Lung (tissue), 12 donors: Measurements from ENCODE around the gene SCARF1. TPM values are rescaled to one million over a fixed set of nuclear protein-coding genes. Genes with fewer than 3 reads are reported as not detected.
A peak's percentile ranks its signal among the peaks of the same experiment; 100 is the strongest.

Experiments
- ATAC-seq: fragments of 200-7000 bp; cut with Tn5 transposase; one replicate; pipeline ENCODE4 v1.9.1; 2020; ENCODE audit warnings: moderate number of reproducible peaks; ENCODE audit not compliant: insufficient read depth, low FRiP score
- DNase-seq, 3 donors: peaks; one replicate each; pipeline ENCODE4 v3.0.0-alpha.2; 2013 to 2017
- H3K27ac ChIP-seq, 2 donors: one replicate each; pipeline ENCODE4 v1.5.1; 2013; ENCODE audit warnings: mild to moderate bottlenecking in 2 of 2, moderate library complexity in 2 of 2, control low read depth in 1 of 2, inconsistent platforms in 1 of 2, low read depth in 1 of 2, low read length in 1 of 2
- H3K27me3 ChIP-seq, 3 donors: one replicate each; pipeline ENCODE4 v1.5.1; 2013; ENCODE audit warnings: low read length in 2 of 3; ENCODE audit not compliant: control insufficient read depth in 3 of 3, insufficient read depth in 3 of 3
- H3K36me3 ChIP-seq, 4 donors: one replicate each; pipeline ENCODE4 v1.5.1; 2013; ENCODE audit warnings: low read length in 4 of 4, mild to moderate bottlenecking in 1 of 4, moderate library complexity in 1 of 4; ENCODE audit not compliant: control insufficient read depth in 4 of 4, insufficient read depth in 4 of 4
- H3K4me1 ChIP-seq, 5 donors: one replicate each; pipeline ENCODE4 v1.5.1; 2013; ENCODE audit warnings: low read length in 5 of 5, mild to moderate bottlenecking in 2 of 5, moderate library complexity in 1 of 5; ENCODE audit not compliant: control insufficient read depth in 5 of 5, insufficient read depth in 5 of 5
- H3K4me3 ChIP-seq: one replicate; pipeline ENCODE4 v1.5.1; 2013; ENCODE audit warnings: mild to moderate bottlenecking, control low read depth, moderate library complexity
- H3K9ac ChIP-seq, 2 donors: one replicate each; pipeline ENCODE4 v1.5.1; 2013; ENCODE audit warnings: low read length in 2 of 2, control low read depth in 1 of 2; ENCODE audit not compliant: insufficient read depth in 1 of 2
- H3K9me3 ChIP-seq, 4 donors: one replicate each; pipeline ENCODE4 v1.5.1; 2013; ENCODE audit warnings: low read length in 3 of 4, mild to moderate bottlenecking in 1 of 4, moderate library complexity in 1 of 4; ENCODE audit not compliant: control insufficient read depth in 4 of 4, insufficient read depth in 3 of 4
- WGBS, 2 donors: extraction: QIAGEN DNeasy Blood & Tissue Kit; methylation state at CpG; one replicate each; pipeline ENCODE4 v1.1.7; 2013; 5-methylcytosine and 5-hydroxymethylcytosine counted together
- polyA plus RNA-seq, 2 donors: library from polyadenylated mRNA; stranded (reverse); fragments of 200-250 nt; gene quantifications; one replicate each; pipeline ENCODE4 v1.2.1, GENCODE V29; 2013
- total RNA-seq, 2 donors: library from RNA; depleted of rRNA in 1 of 2; stranded (reverse); fragments of >200 nt in 1 of 2; gene quantifications; one replicate each; pipeline ENCODE4 v1.2.1, GENCODE V29; 2014 to 2021
- TF ChIP-seq, protein P1 (sequence below): IDR thresholded peaks from 2 replicates; pipeline ENCODE4 v1.5.1; 2012; ENCODE audit warnings: mild to moderate bottlenecking; ENCODE audit errors: control extremely low read depth, extremely low read depth
- donor health status: control.
- donor health status: control.
- donor health status: Bipolar disorder and iron deficiency.
- donor health status: healthy.
- donor health status: DM: yes; HTN: yes; CAD: no.

The SCARF1 gene
- total and polyA plus RNA-seq, 4 donors, result 17.1 to 39.7 (median 29.4) TPM

DNA sequence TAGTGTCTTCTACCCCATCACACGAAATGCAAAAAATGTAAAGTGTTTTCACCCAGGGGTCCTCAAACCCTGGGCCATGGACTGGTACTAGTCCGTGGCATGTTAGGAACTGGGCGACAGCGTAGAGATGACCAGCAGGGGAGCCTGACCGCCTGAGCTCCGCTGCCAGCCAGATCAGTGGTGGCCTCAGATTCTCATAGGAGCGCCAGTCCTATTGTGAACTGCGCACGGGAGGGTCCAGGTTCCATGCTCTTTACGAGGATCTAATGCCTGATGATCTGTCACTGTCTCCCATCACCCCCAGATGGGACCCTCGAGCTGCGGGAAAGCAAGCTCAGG, 4.5 kb downstream of the SCARF1 start:
- Histone ChIP-seq H3K36me3 (peaks cover 0 to 19% (median 0%) of the 10 kb centered on the region in 4 donors), H3K9me3 (no peaks in the 10 kb centered on the region), H3K9ac (no peak overlapping the region), H3K4me3 (no peak overlapping the region), H3K4me1 (peaks cover 0 to 26% (median 6%) of the 10 kb centered on the region in 5 donors), H3K27me3 (no peaks in the 10 kb centered on the region), H3K27ac (no peak overlapping the region)
- TF ChIP-seq, protein P1, sequence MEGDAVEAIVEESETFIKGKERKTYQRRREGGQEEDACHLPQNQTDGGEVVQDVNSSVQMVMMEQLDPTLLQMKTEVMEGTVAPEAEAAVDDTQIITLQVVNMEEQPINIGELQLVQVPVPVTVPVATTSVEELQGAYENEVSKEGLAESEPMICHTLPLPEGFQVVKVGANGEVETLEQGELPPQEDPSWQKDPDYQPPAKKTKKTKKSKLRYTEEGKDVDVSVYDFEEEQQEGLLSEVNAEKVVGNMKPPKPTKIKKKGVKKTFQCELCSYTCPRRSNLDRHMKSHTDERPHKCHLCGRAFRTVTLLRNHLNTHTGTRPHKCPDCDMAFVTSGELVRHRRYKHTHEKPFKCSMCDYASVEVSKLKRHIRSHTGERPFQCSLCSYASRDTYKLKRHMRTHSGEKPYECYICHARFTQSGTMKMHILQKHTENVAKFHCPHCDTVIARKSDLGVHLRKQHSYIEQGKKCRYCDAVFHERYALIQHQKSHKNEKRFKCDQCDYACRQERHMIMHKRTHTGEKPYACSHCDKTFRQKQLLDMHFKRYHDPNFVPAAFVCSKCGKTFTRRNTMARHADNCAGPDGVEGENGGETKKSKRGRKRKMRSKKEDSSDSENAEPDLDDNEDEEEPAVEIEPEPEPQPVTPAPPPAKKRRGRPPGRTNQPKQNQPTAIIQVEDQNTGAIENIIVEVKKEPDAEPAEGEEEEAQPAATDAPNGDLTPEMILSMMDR, result no peak
- 90 to 95% methylated on average over 12 of the region's 12 CpGs for WGBS, 2 donors
- ATAC-seq (no peak), DNase-seq (no peak)

DNA sequence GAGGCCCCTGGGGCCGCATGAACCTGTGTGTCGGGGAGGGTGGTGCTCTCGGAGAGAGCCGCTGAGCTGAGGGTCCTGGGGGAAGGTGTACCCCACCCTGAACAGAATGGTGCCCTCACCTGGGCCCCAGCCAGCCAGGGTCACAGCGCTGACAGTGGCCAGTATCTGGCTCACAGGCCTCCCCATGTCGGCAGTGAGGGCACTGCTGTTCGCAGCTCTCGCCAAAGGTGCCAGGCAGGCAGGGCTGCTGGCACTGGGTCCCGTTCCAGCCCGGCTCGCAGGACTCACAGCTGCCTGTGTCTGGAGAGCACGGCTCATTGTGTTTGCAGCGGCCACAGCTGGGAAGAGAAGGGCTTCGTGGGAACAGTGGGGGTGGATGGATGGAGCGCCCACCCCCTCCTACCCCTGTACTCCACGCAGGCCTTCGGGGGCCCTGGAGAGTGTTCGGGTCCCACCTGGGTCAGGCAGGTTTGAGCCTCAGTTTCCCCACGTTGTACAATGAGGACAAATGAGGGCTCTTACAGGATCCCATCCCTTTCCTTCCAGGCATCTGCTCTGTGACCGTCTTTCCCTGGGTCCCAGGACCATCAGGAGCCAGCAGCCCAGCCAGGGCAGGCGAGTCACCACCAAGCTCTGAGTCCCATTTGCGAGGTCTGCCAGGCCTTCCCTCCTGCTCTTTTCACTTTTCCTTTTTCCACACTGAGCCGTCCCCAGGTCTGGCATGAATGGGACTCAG, 5.0 kb downstream of the SCARF1 start:
- Histone ChIP-seq H3K9ac (no peak overlapping the region), H3K4me1 (peaks cover 0 to 22% (median 3%) of the 10 kb centered on the region in 5 donors), H3K36me3 (peaks cover 0 to 23% (median 0%) of the 10 kb centered on the region in 4 donors), H3K27me3 (no peaks in the 10 kb centered on the region), H3K27ac (peak overlapping the region in 1 of 2 donors; percentile 1), H3K4me3 (no peak overlapping the region), H3K9me3 (no peaks in the 10 kb centered on the region)
- TF ChIP-seq, protein P1, result no peak
- no peak for ATAC-seq
- no peak for DNase-seq
- WGBS, 2 donors, result 75 to 89% methylated on average over 23 of the region's 23 CpGs

DNA sequence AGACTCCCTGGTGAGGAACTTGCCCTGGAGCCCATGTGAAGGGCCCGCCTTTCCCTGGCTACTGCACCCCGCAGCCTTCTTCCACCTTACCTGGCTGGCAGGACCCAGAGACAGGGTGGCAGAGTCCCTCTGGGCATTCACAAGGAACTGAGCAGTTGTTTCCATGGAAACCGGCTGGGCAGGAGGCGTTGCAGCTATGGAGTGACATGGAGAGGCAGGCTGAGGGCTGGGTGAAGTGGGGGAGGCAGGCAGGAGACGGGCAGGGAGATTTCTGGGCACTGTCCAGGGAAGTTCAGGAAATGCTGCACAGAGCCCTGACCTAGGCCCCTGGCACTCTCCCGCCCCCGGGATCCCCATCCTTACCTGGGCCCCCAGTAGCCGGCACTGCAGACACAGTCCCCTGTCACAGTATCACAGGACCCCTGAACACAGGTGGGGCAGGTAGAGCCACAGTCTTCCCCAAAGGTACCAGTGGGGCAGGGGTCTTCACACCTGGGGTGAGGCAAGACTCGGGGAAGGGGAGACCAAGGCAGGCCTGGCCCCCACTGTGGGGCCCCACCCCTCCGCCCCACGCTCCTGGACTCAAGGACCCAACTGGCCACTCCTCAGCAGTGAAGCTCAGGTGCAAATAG, 5.9 kb downstream of the SCARF1 start:
- Histone ChIP-seq H3K9ac (no peak overlapping the region), H3K27ac (peak overlapping the region in 1 of 2 donors; percentile 1), H3K36me3 (peaks cover 0 to 31% (median 0%) of the 10 kb centered on the region in 4 donors), H3K9me3 (no peaks in the 10 kb centered on the region), H3K4me3 (no peak overlapping the region), H3K4me1 (peaks cover 0 to 17% (median 3%) of the 10 kb centered on the region in 5 donors), H3K27me3 (no peaks in the 10 kb centered on the region)
- ATAC-seq, result no peak
- TF ChIP-seq, protein P1, result no peak
- WGBS, 2 donors, result 62 to 81% methylated on average over 11 of the region's 11 CpGs
- DNase-seq, result peak in 2 of 3 donors; percentile 42 to 65
